ENCODE data around the gene PELO.
"Not testable (repeated sequence)": the region's sequence is repeated elsewhere in the genome, so short reads cannot be mapped to it uniquely, and the experiment has no call there.

The PELO gene

GRCh38 chr5:52801329-52801728, 13.6 kb downstream of the PELO start:
- no peak for DNase-seq (ENCODE audit: low read depth)

- DNase-seq (ENCODE audit: low read depth), result no peak
Measured at GRCh38 chr5:52802272-52802973, 14.7 kb downstream of the PELO start.

DNA sequence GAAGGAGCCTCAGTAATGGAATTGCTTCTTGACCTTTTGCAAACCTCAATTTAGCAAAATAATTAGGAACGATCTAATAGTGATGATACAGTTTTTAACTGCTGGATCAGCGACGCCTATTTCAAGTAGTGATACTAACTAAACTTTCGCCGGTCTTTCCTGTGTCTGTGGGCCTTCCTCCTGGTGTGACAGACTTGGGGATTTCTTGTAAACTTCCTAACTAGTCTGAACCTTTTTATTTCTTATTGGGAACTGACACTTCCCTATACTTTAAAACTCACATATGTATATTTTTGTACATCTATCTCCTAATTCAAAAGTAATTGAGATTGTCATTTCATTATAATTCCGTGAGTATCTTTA, 15.2 kb downstream of the PELO start:
- no peak for DNase-seq (ENCODE audit: low read depth)

DNA sequence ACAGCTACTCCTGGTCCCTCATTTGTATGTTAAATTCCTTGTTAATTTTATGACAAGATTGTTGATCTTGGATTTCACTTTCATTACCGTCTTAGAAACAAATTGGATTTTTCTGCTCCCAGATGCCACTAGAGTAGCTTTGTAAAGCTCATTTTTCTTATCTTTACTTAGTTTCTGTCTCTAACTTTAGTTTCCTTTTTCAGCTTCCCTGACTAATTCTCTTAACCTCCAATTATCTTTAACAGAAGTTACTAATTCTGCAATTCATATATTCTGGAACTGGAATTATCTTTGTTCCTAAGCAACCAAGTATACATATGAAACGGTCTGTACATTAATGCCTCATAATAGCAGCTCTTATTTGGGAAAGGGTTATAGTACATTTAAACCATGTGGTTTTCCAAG, 16.7 kb downstream of the PELO start:
- DNase-seq (ENCODE audit: low read depth), result no peak

- no peak for DNase-seq (ENCODE audit: low read depth)
Measured at GRCh38 chr5:52804981-52805380, 17.3 kb downstream of the PELO start.

GRCh38 chr5:52805615-52806014, 17.9 kb downstream of the PELO start:
- DNase-seq (ENCODE audit: low read depth), result no peak

DNA sequence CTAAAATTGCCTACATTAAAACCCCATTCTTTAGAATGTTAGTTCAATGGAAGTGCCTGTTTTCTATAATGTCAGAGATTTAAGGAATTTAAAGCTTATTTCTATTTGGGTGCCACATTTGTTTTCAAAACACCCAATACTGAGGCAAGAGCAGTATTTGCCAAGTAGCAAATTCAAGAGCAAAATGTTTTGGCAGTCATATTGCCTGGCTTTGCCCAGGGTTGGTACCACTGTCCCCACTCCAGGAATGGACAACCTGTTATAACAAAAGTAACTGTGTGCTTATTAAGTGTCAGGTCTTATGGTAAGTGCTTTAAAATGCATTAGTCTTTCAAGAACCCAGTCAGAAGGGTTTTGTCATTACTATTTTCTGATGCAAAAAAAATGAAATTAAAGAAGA, 19.3 kb downstream of the PELO start:
- DNase-seq (ENCODE audit: low read depth), result no peak

- no peak for DNase-seq (ENCODE audit: low read depth)
Measured at GRCh38 chr5:52807723-52808122, 20.0 kb downstream of the PELO start.

GRCh38 chr5:52808316-52808901, 20.7 kb downstream of the PELO start:
- no peak for DNase-seq (ENCODE audit: low read depth)

- no peak for DNase-seq (ENCODE audit: low read depth)
Measured at GRCh38 chr5:52809884-52810283, 22.2 kb downstream of the PELO start.

DNA sequence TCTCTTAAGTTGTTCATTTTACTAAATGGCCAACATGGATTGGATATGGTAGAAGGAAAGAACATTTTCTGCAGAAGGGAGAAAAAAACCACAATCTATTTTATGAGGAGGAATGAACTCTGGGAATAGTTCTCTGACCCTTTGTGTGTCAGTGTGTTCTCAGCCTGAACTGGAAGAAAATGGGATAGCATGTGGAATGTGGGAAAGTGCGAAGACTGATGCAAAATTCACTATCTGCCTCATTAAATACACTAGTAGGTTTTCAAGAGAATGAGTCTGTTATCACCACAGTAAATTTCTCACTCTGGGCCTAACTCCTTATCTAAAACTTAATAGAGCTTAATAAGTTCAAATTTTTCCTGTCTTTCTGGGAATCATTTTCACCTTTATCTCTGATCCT, 22.7 kb downstream of the PELO start:
- no peak for DNase-seq (ENCODE audit: low read depth)

DNA sequence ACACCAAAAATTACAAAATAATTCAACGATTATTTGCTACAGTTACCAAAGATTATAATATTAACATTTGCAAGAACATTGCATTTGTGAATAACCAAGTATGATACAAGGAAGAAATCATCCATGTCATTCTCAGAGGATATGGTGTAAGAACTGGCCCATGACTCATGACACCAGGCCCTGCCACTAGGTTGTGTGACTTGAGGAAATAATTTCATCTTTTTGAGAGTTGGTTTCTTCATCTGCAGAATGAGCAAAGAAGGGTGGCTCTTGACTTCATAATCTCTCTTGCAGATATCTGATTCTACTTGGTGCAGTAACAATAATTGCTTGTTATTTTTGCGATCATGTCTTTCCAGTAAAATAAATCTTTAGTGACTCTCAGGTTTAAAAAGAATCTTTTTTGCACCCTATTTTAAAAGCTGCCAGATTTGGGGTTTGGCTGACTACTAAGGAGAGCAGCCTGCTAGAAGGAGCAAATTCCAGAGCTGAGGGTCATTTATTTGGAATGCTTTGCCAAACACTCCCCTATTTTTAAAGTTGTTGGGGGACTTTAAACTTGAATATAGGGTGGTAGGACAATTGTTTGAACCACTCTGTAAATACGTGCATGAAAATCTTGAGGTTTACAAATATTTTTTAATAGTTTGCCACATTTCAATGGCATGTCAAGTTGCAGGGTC, 23.5 kb downstream of the PELO start:
- DNase-seq (ENCODE audit: low read depth), result peak; percentile 53

GRCh38 chr5:52814352-52815148, 26.8 kb downstream of the PELO start:
- no peak for DNase-seq (ENCODE audit: low read depth)

- DNase-seq (ENCODE audit: low read depth), result no peak
Measured at GRCh38 chr5:52817818-52818217, 30.1 kb downstream of the PELO start.

GRCh38 chr5:52818360-52818759, 30.6 kb downstream of the PELO start:
- no peak for DNase-seq (ENCODE audit: low read depth)

DNA sequence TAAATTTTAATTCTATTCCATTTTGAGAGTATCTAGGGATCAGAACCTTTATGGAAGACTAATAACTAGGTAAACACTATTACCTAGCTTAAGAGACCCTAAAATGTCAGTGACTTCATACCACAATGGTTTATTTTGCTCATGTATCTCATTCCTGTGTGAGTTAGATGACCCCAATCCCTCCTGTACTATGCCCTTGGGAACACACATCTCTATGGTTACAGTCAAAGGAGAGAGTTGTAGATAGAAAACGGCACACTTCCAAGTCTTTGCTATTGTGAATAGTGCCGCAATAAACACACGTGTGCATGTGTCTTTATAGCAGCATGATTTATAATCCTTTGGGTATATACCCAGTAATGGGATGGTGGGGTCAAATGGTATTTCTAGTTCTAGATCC, 31.1 kb downstream of the PELO start:
- not testable (repeated sequence) for DNase-seq (ENCODE audit: low read depth)

DNA sequence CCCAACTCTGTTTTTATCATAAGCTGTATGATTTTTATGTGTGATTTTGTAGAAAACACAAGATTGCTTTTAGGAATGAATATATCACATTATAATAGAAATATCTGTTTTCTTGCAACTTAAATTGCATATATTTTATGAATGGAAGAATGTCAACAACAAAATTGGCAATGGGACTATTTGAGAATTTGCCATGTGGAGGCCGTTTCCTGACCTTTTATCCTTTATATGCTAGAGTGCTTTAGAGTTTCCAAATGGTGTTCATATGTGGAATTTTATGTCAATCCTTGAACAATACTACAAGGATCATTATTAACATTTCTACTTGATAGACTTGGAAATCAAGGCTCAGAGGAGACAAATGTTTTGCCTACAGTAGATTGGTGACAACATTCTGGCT, 34.2 kb downstream of the PELO start:
- DNase-seq (ENCODE audit: low read depth), result no peak

- no peak for DNase-seq (ENCODE audit: low read depth)
Measured at GRCh38 chr5:52822437-52822836, 34.7 kb downstream of the PELO start.

DNA sequence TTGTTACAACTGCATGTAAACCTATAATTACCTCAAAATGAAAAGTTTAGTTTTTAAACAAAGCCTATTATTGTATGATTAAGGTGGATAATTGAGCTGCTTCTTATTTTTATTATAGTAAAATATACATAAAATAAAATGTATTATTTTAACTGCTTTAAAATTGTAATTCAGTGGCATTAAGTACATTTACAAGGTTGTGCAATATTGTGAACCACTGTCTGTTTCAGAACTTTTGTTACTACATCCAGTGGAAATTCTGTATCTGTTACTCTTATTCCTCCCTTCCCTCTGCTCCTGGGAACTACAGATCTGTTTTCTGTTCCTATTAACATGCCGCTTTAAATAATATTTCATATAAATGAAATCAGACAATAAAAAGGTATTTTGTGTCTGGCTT, 37.1 kb downstream of the PELO start:
- no peak for DNase-seq (ENCODE audit: low read depth)

- no peak for DNase-seq (ENCODE audit: low read depth)
Measured at GRCh38 chr5:52825826-52826225, 38.1 kb downstream of the PELO start.

DNA sequence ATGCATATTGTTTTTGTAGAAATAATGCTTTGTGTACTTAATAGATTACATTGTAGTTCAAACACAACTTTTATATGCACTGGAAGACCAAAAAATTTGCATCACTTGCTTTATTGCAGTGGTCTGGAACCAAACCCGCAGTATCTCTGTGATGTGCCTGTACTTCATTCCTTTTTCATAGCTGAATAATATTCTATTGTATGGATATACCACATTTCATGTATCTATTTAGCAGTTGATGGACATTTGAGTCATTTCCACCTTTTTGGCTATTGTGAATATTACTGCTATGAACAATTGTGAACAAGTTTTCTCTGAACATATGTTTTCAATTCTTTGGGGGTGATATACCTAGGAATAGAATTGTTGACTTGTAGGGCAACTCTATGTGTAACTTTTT, 40.1 kb downstream of the PELO start:
- no peak for DNase-seq (ENCODE audit: low read depth)

- no peak for DNase-seq (ENCODE audit: low read depth)
Measured at GRCh38 chr5:52829664-52830063, 41.9 kb downstream of the PELO start.

DNA sequence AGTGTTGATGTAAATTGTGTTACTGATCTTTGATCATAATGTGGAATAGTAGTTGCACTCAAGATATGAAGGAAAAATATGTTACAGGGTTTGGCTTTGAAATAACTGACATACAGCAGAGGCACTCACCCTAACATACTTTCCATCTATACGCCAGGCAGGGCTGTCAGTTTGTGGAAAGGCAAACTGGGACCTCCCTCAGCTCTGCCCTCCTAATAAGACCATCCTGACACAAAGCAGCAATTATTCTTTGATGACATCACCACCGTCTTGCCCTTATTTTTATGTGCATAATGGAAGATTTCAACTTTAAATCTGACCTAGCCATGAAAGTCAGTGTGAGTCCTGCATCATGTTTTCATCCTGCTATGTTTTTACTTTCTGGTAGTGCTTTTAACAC, 42.9 kb downstream of the PELO start:
- DNase-seq (ENCODE audit: low read depth), result no peak
